ENCODE results near the gene IL2RA. TPM values are rescaled to one million over a fixed set of nuclear protein-coding genes. Genes with fewer than 3 reads are reported as not detected.

Gene IL2RA
- total and polyA plus RNA-seq, 10 of the 15 experiments (the other 5 are each of a cell fraction or from before 2014, with no cell fraction given): 2.2 to 6.0 (median 4.9) TPM

DNA sequence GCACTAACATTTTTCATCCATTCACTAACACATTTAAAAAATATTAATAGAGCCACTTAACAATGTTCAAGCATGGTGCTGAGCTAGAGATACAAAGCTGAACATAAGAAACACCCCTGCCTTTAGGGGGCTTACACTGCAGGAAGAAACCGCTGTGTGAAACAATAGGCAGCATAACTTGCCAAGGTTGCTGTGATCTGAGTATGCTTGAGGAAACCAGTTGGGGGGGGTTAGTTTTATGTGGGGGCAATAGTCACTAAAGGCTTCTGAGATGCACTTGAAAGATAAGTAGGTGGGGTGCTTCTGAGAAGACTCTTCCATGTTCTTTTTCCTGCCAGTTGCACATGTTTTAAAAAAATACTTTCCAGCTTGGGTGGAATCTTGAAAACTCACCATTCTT, 29.5 kb upstream of the IL2RA start (continued):
- TF ChIP-seq RAD21 (IDR thresholded peaks at IDR 0.05; ENCODE audit: insufficient read depth, low read depth, low read length): no peak
- no peak for TF ChIP-seq LARP7 (IDR thresholded peaks at IDR 0.05)

DNA sequence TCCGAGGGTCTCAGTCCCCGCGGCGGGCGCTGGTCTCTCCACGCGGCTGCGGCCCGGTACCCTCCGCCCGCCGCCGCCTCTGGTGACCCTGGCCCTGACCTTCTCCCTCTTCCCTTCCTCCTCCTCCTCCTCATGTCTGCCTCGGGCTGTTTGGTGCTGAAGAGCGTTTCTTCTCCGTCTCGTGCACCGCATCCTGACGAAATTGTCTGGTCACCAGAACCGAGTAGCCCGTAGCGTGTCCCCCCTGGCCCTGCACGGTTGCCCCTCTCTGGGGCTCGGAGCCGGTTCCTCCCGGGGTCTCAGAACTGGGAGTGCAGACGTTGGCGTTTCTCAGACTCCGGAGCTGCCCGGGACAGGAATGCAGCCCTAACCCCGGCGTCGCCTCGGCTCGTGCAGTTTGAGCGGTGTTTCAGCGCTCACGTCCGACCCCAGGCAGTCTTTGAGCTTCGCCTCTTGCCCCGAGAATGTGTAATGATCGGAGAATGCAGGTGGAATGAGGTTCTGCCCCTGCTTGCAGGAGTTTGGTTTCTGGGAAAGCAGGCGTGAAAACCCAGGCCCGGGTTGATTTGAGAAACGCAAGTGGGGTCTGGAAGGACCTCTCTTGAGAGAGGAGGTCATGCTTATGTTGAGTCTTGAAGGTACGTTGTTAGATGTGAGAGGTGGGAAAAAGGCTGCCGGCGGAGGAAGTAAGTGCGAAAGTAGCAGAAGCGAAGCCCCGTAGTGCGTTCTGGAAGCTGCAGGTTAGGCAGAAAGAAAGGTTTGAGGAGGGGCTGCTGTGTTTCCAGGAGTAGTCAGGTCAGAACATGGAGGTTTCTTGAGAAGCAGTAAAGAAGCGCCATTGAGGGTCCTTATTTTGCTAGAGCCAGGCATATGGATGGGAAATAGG, 27.4 kb upstream of the IL2RA start:
- H3K9me3 ChIP-seq (replicated peaks; ENCODE audit: control insufficient read depth, insufficient read depth, low read length): no peaks in the 10 kb centered on the region
- CTCF ChIA-PET: interaction anchor here (0.7 to 4.6 kb wide), 21 partner anchors 11 to 332 kb away, joined by 3 to 31 read pairs (median 4); partner anchors contain the start of gene PFKFB3
- no TSS peak for BruUV-seq (replicated peaks)
- ATAC-seq: peak; percentile 16
- intact Hi-C loops (cut with micrococcal nuclease; ENCODE audit: unreplicated experiment): loop anchor here (5.0 kb wide), 2 partner anchors 112 to 113 kb away; partner anchors contain the start of genes IL15RA and PFKFB3
- H3K27ac ChIP-seq (ENCODE audit: control insufficient read depth, insufficient read depth): peak overlapping the region; percentile 81
- POLR2A ChIA-PET: interaction anchor here (0.6 to 2.1 kb wide), 3 partner anchors 113 to 313 kb away, joined by 3 to 9 read pairs (median 3); partner anchors contain the start of gene PFKFB3
- no peaks in the 10 kb centered on the region for H3K27me3 ChIP-seq (replicated peaks in 1 of 2; ENCODE audit: control insufficient read depth in 2 of 2, insufficient read depth in 2 of 2, low read length in 1 of 2)
- peak overlapping the region; percentile 89 for H3K9ac ChIP-seq (ENCODE audit: control insufficient read depth, insufficient read depth, low read length)
- H3K4me1 ChIP-seq (ENCODE audit: control insufficient read depth, insufficient read depth, low read length): peaks cover 3% of the 10 kb centered on the region; the same call in 1 of the 2 replicates
- 2% methylated on average over 50 of the region's 53 CpGs for WGBS (ENCODE audit: insufficient coverage, insufficient replicate concordance, low lambda C conversion rate, missing lambda C conversion rate)
- H3K4me2 ChIP-seq (ENCODE audit: control insufficient read depth, insufficient read depth): peak overlapping the region; percentile 88
- FAIRE-seq: peak; percentile 47
- H2AFZ ChIP-seq (ENCODE audit: control insufficient read depth, low read depth, low read length): peak overlapping the region; percentile 65; the same call in 1 of the 2 replicates
- in situ Hi-C loops (cut with MboI): no loop called here
- RAD21 ChIA-PET (ENCODE audit: unreplicated experiment): interaction anchor here (0.7 to 1.8 kb wide), 11 partner anchors 23 to 317 kb away, joined by 3 to 10 read pairs (median 5); partner anchors contain the start of genes ANKRD16, FBH1 and PFKFB3
- no peak for DNase-seq (ENCODE audit: low read depth, low spot score)
- H3K79me2 ChIP-seq (ENCODE audit: control insufficient read depth, insufficient read depth, low read length): peaks cover 52% of the 10 kb centered on the region
- H3K4me3 ChIP-seq: peak overlapping the region; percentile 99
- H3K36me3 ChIP-seq (ENCODE audit: control insufficient read depth in 2 of 2, insufficient read depth in 2 of 2, low read length in 1 of 2): no peaks in the 10 kb centered on the region
- SMC1A ChIA-PET (ENCODE audit: uncharacterized antibody, unreplicated experiment): interaction anchor here (0.7 to 4.1 kb wide), 13 partner anchors 36 to 319 kb away, joined by 3 to 31 read pairs (median 4); no protein-coding TSS in a partner anchor
- no peaks in the 10 kb centered on the region; the same call in none of the 2 replicates for H4K20me1 ChIP-seq (ENCODE audit: control insufficient read depth, insufficient read depth)
- TF ChIP-seq, protein P1, sequence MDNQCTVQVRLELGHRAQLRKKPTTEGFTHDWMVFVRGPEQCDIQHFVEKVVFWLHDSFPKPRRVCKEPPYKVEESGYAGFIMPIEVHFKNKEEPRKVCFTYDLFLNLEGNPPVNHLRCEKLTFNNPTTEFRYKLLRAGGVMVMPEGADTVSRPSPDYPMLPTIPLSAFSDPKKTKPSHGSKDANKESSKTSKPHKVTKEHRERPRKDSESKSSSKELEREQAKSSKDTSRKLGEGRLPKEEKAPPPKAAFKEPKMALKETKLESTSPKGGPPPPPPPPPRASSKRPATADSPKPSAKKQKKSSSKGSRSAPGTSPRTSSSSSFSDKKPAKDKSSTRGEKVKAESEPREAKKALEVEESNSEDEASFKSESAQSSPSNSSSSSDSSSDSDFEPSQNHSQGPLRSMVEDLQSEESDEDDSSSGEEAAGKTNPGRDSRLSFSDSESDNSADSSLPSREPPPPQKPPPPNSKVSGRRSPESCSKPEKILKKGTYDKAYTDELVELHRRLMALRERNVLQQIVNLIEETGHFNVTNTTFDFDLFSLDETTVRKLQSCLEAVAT (IDR thresholded peaks at IDR 0.05): no peak
- TF ChIP-seq EED (IDR thresholded peaks at IDR 0.05; ENCODE audit: low read depth) (0 out of 2 replicates have a peak, but pooled peaks have one; percentile 28), NR2F1 (conservative IDR thresholded peaks at IDR 0.05) (peak; percentile 95), NFXL1 (IDR thresholded peaks at IDR 0.05; ENCODE audit: borderline replicate concordance) (0 out of 2 replicates have a peak, but pooled peaks have one; percentile 2), GATAD2B (conservative IDR thresholded peaks at IDR 0.05; ENCODE audit: low read depth) (0 out of 2 replicates have a peak, but pooled peaks have one; percentile 26), NFYA (IDR thresholded peaks at IDR 0.05; ENCODE audit: borderline replicate concordance, low read depth, low read length) (no peak), RELA (IDR thresholded peaks at IDR 0.05; ENCODE audit: borderline replicate concordance, partially characterized antibody) (no peak), PML (IDR thresholded peaks at IDR 0.05; ENCODE audit: low read length) (no peak), PAX8 (IDR thresholded peaks at IDR 0.05) (no peak), KAT2A (conservative IDR thresholded peaks at IDR 0.05; ENCODE audit: control insufficient read depth, low read depth, low read length) (no peak)
- TF ChIP-seq, protein P2, sequence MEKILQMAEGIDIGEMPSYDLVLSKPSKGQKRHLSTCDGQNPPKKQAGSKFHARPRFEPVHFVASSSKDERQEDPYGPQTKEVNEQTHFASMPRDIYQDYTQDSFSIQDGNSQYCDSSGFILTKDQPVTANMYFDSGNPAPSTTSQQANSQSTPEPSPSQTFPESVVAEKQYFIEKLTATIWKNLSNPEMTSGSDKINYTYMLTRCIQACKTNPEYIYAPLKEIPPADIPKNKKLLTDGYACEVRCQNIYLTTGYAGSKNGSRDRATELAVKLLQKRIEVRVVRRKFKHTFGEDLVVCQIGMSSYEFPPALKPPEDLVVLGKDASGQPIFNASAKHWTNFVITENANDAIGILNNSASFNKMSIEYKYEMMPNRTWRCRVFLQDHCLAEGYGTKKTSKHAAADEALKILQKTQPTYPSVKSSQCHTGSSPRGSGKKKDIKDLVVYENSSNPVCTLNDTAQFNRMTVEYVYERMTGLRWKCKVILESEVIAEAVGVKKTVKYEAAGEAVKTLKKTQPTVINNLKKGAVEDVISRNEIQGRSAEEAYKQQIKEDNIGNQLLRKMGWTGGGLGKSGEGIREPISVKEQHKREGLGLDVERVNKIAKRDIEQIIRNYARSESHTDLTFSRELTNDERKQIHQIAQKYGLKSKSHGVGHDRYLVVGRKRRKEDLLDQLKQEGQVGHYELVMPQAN (conservative IDR thresholded peaks at IDR 0.05): no peak
- TF ChIP-seq, protein P3, sequence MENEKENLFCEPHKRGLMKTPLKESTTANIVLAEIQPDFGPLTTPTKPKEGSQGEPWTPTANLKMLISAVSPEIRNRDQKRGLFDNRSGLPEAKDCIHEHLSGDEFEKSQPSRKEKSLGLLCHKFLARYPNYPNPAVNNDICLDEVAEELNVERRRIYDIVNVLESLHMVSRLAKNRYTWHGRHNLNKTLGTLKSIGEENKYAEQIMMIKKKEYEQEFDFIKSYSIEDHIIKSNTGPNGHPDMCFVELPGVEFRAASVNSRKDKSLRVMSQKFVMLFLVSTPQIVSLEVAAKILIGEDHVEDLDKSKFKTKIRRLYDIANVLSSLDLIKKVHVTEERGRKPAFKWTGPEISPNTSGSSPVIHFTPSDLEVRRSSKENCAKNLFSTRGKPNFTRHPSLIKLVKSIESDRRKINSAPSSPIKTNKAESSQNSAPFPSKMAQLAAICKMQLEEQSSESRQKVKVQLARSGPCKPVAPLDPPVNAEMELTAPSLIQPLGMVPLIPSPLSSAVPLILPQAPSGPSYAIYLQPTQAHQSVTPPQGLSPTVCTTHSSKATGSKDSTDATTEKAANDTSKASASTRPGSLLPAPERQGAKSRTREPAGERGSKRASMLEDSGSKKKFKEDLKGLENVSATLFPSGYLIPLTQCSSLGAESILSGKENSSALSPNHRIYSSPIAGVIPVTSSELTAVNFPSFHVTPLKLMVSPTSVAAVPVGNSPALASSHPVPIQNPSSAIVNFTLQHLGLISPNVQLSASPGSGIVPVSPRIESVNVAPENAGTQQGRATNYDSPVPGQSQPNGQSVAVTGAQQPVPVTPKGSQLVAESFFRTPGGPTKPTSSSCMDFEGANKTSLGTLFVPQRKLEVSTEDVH (IDR thresholded peaks at IDR 0.05; ENCODE audit: low read depth, partially characterized antibody): no peak
